Ecto neural progenitor cell (in vitro differentiated cells): ENCODE data around the gene DAGLA.

Source experiments
- DNase-seq: peaks from one replicate; pipeline ENCODE4 v3.0.0-alpha.2; 2018; ENCODE audit warnings: low spot score

DAGLA gene

GRCh38 chr11:61765550-61766253 is 85.5 kb downstream of the DAGLA start:
- no peak for DNase-seq

GRCh38 chr11:61766353-61766841 is 86.2 kb downstream of the DAGLA start:
- no peak for DNase-seq

- DNase-seq = no peak
Measured at GRCh38 chr11:61768376-61769076, 88.3 kb downstream of the DAGLA start.

GRCh38 chr11:61769169-61769920 is 89.2 kb downstream of the DAGLA start:
- DNase-seq = peak; percentile 59

GRCh38 chr11:61769946-61770683 is 89.9 kb downstream of the DAGLA start:
- no peak for DNase-seq

- no peak for DNase-seq
Measured at GRCh38 chr11:61771195-61771894, 91.2 kb downstream of the DAGLA start.

- no peak for DNase-seq
Measured at GRCh38 chr11:61771985-61772455, 91.8 kb downstream of the DAGLA start.

GRCh38 chr11:61773356-61773755 is 93.2 kb downstream of the DAGLA start:
- no peak for DNase-seq

- DNase-seq = no peak
Measured at GRCh38 chr11:61773809-61774208, 93.6 kb downstream of the DAGLA start.

- DNase-seq = no peak
Measured at GRCh38 chr11:61774411-61774810, 94.2 kb downstream of the DAGLA start.

GRCh38 chr11:61775106-61775505 is 94.9 kb downstream of the DAGLA start:
- DNase-seq = no peak

- DNase-seq = no peak
Measured at GRCh38 chr11:61775606-61776554, 95.7 kb downstream of the DAGLA start.

- peak; percentile 69 for DNase-seq
Measured at GRCh38 chr11:61776561-61777075, 96.4 kb downstream of the DAGLA start.

GRCh38 chr11:61777234-61778090 is 97.3 kb downstream of the DAGLA start:
- no peak for DNase-seq

- no peak for DNase-seq
Measured at GRCh38 chr11:61778357-61778886, 98.2 kb downstream of the DAGLA start.

- no peak for DNase-seq
Measured at GRCh38 chr11:61778920-61779650, 98.9 kb downstream of the DAGLA start.

GRCh38 chr11:61779666-61780525 is 99.7 kb downstream of the DAGLA start:
- no peak for DNase-seq
